IMR-90 (cell line): ENCODE measurements around the gene GRIFIN. TPM values are rescaled to one million over a fixed set of nuclear protein-coding genes. Genes with fewer than 3 reads are reported as not detected.

Experiments
- polyA plus RNA-seq, 3 experiments: library from polyadenylated mRNA; depleted of rRNA; stranded (reverse); fragments of >200 nt; gene quantifications; 2 replicates each; pipeline ENCODE4 v1.2.3, GENCODE V29; 2012; ENCODE audit warnings: low replicate concordance in 1 of 3
- total RNA-seq: library from RNA; depleted of rRNA; stranded (reverse); fragments of >200 nt; gene quantifications from 2 replicates; pipeline ENCODE4 v1.2.3, GENCODE V29; 2012; rRNA removed

GRIFIN gene
- total and polyA plus RNA-seq, 2 of the 4 experiments (the other 2 are of a cell fraction): not detected

Other genes with a start within 250 kb of the GRIFIN start
- gene MAD1L1, start 243.5 kb downstream of the GRIFIN start, total RNA-seq: 40.9 and 41.7 TPM in 2 replicates
- gene MAD1L1, start 243.5 kb downstream of the GRIFIN start, polyA plus RNA-seq (2012; rRNA removed): 29.0 and 31.5 TPM in 2 replicates
- gene MRM2, start 234.2 kb downstream of the GRIFIN start, total RNA-seq: 23.1 and 23.8 TPM in 2 replicates
- 16.9 and 19.1 TPM in 2 replicates for gene MRM2, start 234.2 kb downstream of the GRIFIN start, polyA plus RNA-seq (2012; rRNA removed)
- 36.1 and 49.1 TPM in 2 replicates for gene NUDT1, start 234.2 kb downstream of the GRIFIN start, total RNA-seq
- 33.4 and 37.2 TPM in 2 replicates for gene NUDT1, start 234.2 kb downstream of the GRIFIN start, polyA plus RNA-seq (2012; rRNA removed)
- gene SNX8, start 162.0 kb downstream of the GRIFIN start, total RNA-seq: 7.7 and 8.6 TPM in 2 replicates
- 55.9 and 65.0 TPM in 2 replicates for gene SNX8, start 162.0 kb downstream of the GRIFIN start, polyA plus RNA-seq (2012; rRNA removed)
- gene EIF3B, start 121.6 kb downstream of the GRIFIN start, total RNA-seq: 201 and 211 TPM in 2 replicates
- 105 and 107 TPM in 2 replicates for gene EIF3B, start 121.6 kb downstream of the GRIFIN start, polyA plus RNA-seq (2012; rRNA removed)
- gene CHST12, start 72.8 kb downstream of the GRIFIN start, total RNA-seq: 3.8 and 4.7 TPM in 2 replicates
- 27.0 and 31.6 TPM in 2 replicates for gene CHST12, start 72.8 kb downstream of the GRIFIN start, polyA plus RNA-seq (2012; rRNA removed)
- 1.4 and 1.8 TPM in 2 replicates for gene LFNG, start 43.4 kb upstream of the GRIFIN start, total RNA-seq
- 5.1 and 5.3 TPM in 2 replicates for gene LFNG, start 43.4 kb upstream of the GRIFIN start, polyA plus RNA-seq (2012; rRNA removed)
- gene BRAT1, start 79.1 kb upstream of the GRIFIN start, total RNA-seq: 5.8 and 6.8 TPM in 2 replicates
- 21.9 and 27.5 TPM in 2 replicates for gene BRAT1, start 79.1 kb upstream of the GRIFIN start, polyA plus RNA-seq (2012; rRNA removed)
- 5.0 and 6.7 TPM in 2 replicates for gene IQCE, start 82.6 kb upstream of the GRIFIN start, total RNA-seq
- 6.3 and 8.1 TPM in 2 replicates for gene IQCE, start 82.6 kb upstream of the GRIFIN start, polyA plus RNA-seq (2012; rRNA removed)
- gene TTYH3, start 155.6 kb upstream of the GRIFIN start, total RNA-seq: 5.6 and 6.1 TPM in 2 replicates
- gene TTYH3, start 155.6 kb upstream of the GRIFIN start, polyA plus RNA-seq (2012; rRNA removed): 82.6 and 106 TPM in 2 replicates
- gene AMZ1, start 211.8 kb upstream of the GRIFIN start, total RNA-seq: 0.54 and 0.83 TPM in 2 replicates
- gene AMZ1, start 211.8 kb upstream of the GRIFIN start, polyA plus RNA-seq (2012; rRNA removed): 1.6 and 2.7 TPM in 2 replicates